ENCODE measurements around the gene PYGO2.

The PYGO2 gene

DNA sequence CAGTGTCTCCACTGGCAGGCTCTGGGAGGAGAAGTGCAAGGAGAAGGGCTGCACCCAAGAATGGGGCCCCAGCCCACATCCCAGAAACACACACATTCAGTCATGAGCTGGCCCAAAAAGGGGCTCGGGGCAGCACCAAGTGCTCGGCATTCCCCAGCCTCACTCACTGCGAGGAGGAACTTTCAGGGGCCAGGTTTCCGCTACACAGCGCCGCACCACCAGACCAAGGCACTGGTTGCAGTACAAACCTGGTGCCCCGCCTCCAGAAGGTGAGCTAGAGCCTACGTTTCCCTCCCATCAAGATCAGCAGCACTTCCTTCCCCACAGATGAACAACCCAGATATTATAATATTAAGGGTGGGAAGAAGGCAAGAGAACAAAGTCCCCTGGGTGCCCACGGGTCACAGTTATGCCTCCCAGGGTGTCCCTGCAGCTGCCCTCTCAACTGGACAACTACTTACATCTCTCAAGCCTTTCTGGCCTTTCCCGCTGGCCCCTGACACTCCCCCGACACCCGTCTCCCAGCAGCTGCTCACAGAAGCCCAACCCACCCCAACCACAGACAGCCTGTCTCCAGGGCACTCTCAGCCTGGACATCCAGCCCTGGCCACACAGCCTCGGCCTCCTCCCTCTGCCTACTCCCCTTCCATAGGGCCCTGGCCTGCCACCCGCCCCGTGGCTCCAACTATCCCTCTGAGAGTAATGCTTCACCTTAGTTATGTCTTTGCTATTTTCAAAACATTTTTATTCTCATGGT, 9.5 kb downstream of the PYGO2 start:
- no peak for ATAC-seq

DNA sequence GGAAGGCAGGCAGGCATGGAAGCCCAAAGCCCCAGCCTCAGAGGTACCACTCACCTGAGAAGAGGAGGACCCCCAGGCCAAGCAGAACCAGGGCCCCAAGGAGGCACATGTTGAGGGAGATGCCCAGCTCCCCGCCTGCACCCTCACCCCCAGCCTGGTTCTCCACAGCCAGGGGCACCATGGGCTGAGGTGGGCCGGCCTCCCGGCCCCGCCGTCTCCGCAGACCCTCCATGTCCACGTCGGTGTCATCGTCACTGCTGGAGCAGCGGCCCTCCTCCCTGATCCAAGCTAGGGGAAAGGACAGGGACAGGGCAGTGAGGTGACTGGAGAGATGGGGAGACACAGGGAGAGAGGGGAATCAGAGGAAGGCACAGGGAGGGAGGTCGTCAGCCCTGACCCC, 13.5 kb downstream of the PYGO2 start:
- TF ChIP-seq, protein P1, sequence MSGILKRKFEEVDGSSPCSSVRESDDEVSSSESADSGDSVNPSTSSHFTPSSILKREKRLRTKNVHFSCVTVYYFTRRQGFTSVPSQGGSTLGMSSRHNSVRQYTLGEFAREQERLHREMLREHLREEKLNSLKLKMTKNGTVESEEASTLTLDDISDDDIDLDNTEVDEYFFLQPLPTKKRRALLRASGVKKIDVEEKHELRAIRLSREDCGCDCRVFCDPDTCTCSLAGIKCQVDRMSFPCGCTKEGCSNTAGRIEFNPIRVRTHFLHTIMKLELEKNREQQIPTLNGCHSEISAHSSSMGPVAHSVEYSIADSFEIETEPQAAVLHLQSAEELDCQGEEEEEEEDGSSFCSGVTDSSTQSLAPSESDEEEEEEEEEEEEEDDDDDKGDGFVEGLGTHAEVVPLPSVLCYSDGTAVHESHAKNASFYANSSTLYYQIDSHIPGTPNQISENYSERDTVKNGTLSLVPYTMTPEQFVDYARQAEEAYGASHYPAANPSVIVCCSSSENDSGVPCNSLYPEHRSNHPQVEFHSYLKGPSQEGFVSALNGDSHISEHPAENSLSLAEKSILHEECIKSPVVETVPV (CRISPR knock-in tag; IDR thresholded peaks at IDR 0.05): no peak
- TF ChIP-seq GLIS3 (CRISPR knock-in tag; IDR thresholded peaks at IDR 0.05): no peak
- TF ChIP-seq PPARA (CRISPR knock-in tag; IDR thresholded peaks at IDR 0.05; ENCODE audit: borderline replicate concordance): no peak
- no peak for TF ChIP-seq ESRRG (CRISPR knock-in tag; IDR thresholded peaks at IDR 0.05)
- TF ChIP-seq, protein P2, sequence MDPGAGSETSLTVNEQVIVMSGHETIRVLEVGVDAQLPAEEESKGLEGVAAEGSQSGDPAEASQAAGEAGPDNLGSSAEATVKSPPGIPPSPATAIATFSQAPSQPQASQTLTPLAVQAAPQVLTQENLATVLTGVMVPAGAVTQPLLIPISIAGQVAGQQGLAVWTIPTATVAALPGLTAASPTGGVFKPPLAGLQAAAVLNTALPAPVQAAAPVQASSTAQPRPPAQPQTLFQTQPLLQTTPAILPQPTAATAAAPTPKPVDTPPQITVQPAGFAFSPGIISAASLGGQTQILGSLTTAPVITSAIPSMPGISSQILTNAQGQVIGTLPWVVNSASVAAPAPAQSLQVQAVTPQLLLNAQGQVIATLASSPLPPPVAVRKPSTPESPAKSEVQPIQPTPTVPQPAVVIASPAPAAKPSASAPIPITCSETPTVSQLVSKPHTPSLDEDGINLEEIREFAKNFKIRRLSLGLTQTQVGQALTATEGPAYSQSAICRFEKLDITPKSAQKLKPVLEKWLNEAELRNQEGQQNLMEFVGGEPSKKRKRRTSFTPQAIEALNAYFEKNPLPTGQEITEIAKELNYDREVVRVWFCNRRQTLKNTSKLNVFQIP (CRISPR knock-in tag; IDR thresholded peaks at IDR 0.05; ENCODE audit: borderline replicate concordance, low read depth): no peak
- TF ChIP-seq TCF4 (CRISPR knock-in tag; IDR thresholded peaks at IDR 0.05; ENCODE audit: borderline replicate concordance): no peak
- TF ChIP-seq BACH2 (CRISPR knock-in tag; IDR thresholded peaks at IDR 0.05; ENCODE audit: borderline replicate concordance): no peak
- no peak for TF ChIP-seq OSR1 (CRISPR knock-in tag; IDR thresholded peaks at IDR 0.05)
- TF ChIP-seq ZFP3 (CRISPR knock-in tag; IDR thresholded peaks at IDR 0.05): no peak
- no peak for TF ChIP-seq ARNTL (CRISPR knock-in tag; IDR thresholded peaks at IDR 0.05; ENCODE audit: borderline replicate concordance, low read depth)
- TF ChIP-seq, protein P3, sequence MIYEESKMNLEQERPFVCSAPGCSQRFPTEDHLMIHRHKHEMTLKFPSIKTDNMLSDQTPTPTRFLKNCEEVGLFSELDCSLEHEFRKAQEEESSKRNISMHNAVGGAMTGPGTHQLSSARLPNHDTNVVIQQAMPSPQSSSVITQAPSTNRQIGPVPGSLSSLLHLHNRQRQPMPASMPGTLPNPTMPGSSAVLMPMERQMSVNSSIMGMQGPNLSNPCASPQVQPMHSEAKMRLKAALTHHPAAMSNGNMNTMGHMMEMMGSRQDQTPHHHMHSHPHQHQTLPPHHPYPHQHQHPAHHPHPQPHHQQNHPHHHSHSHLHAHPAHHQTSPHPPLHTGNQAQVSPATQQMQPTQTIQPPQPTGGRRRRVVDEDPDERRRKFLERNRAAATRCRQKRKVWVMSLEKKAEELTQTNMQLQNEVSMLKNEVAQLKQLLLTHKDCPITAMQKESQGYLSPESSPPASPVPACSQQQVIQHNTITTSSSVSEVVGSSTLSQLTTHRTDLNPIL (CRISPR knock-in tag; IDR thresholded peaks at IDR 0.05; ENCODE audit: low read depth): no peak
- TF ChIP-seq, protein P4, sequence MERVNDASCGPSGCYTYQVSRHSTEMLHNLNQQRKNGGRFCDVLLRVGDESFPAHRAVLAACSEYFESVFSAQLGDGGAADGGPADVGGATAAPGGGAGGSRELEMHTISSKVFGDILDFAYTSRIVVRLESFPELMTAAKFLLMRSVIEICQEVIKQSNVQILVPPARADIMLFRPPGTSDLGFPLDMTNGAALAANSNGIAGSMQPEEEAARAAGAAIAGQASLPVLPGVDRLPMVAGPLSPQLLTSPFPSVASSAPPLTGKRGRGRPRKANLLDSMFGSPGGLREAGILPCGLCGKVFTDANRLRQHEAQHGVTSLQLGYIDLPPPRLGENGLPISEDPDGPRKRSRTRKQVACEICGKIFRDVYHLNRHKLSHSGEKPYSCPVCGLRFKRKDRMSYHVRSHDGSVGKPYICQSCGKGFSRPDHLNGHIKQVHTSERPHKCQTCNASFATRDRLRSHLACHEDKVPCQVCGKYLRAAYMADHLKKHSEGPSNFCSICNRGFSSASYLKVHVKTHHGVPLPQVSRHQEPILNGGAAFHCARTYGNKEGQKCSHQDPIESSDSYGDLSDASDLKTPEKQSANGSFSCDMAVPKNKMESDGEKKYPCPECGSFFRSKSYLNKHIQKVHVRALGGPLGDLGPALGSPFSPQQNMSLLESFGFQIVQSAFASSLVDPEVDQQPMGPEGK (CRISPR knock-in tag; IDR thresholded peaks at IDR 0.05; ENCODE audit: borderline replicate concordance): no peak
- TF ChIP-seq SNAI2 (CRISPR knock-in tag; IDR thresholded peaks at IDR 0.05): no peak
- TF ChIP-seq RARB (CRISPR knock-in tag; IDR thresholded peaks at IDR 0.05): no peak
- no peak for TF ChIP-seq ZFP30 (CRISPR knock-in tag; IDR thresholded peaks at IDR 0.05)
- no peak for TF ChIP-seq ZC3H10 (CRISPR knock-in tag; IDR thresholded peaks at IDR 0.05)
- TF ChIP-seq ZNF565 (CRISPR knock-in tag; conservative IDR thresholded peaks at IDR 0.05; ENCODE audit: low read depth): no peak
- no peak for TF ChIP-seq ISL1 (CRISPR knock-in tag; IDR thresholded peaks at IDR 0.05)
- no peak for ATAC-seq

More for the DNA sequence above, 9.5 kb downstream of the PYGO2 start:
- TF ChIP-seq CSDC2 (CRISPR knock-in tag; IDR thresholded peaks at IDR 0.05) (no peak), ARNTL (CRISPR knock-in tag; IDR thresholded peaks at IDR 0.05; ENCODE audit: borderline replicate concordance, low read depth) (no peak), ESRRG (CRISPR knock-in tag; IDR thresholded peaks at IDR 0.05) (no peak), TCF4 (CRISPR knock-in tag; IDR thresholded peaks at IDR 0.05; ENCODE audit: borderline replicate concordance) (no peak), RARB (CRISPR knock-in tag; IDR thresholded peaks at IDR 0.05) (no peak), ZNF70 (CRISPR knock-in tag; IDR thresholded peaks at IDR 0.05) (no peak), ZFP30 (CRISPR knock-in tag; IDR thresholded peaks at IDR 0.05) (no peak), BACH2 (CRISPR knock-in tag; IDR thresholded peaks at IDR 0.05; ENCODE audit: borderline replicate concordance) (no peak), SNAI2 (CRISPR knock-in tag; IDR thresholded peaks at IDR 0.05) (no peak), ISL1 (CRISPR knock-in tag; IDR thresholded peaks at IDR 0.05) (no peak)
- TF ChIP-seq, protein P2 (CRISPR knock-in tag; IDR thresholded peaks at IDR 0.05; ENCODE audit: borderline replicate concordance, low read depth): no peak
- TF ChIP-seq, protein P4 (CRISPR knock-in tag; IDR thresholded peaks at IDR 0.05; ENCODE audit: borderline replicate concordance): no peak

All from SK-N-SH treated with all-trans-retinoic acid at 6 μM for 48 hours (cell line).